Stimulated activated effector memory CD8-positive, alpha-beta T cell treated with anti-CD3 and anti-CD28 coated beads, Interleukin-12 subunit alpha, Interleukin-12 subunit beta, amount 100 ng/mL, for 72 hours (primary cell): Measurements from ENCODE around the gene MLXIP.
"Not testable (repeated sequence)": the region's sequence is repeated elsewhere in the genome, so short reads cannot be mapped to it uniquely, and the experiment has no call there.

Source experiments
- ATAC-seq: fragments of 150-1000 bp; cut with Tn5 transposase; 2 replicates; pipeline ENCODE4 v1.10.0; 2021
- DNase-seq, 2 donors: peaks; one replicate each; pipeline ENCODE4 v3.0.0; 2021 to 2022; ENCODE audit warnings: low spot score in 2 of 2
- H3K27ac Mint-ChIP-seq: one replicate; pipeline ENCODE4 v1.8.0; 2022; ENCODE audit warnings: mild to moderate bottlenecking, mixed read lengths
- H3K36me3 Mint-ChIP-seq: one replicate; pipeline ENCODE4 v1.8.0; 2022; ENCODE audit warnings: mild to moderate bottlenecking, mixed read lengths
- H3K4me1 Mint-ChIP-seq: one replicate; pipeline ENCODE4 v1.8.0; 2022; ENCODE audit warnings: mixed read lengths
- H3K4me3 Mint-ChIP-seq: one replicate; pipeline ENCODE4 v1.8.0; 2022; ENCODE audit warnings: mild to moderate bottlenecking, mixed read lengths
- H3K9me3 Mint-ChIP-seq: one replicate; pipeline ENCODE4 v1.8.0; 2022; ENCODE audit warnings: mixed read lengths

The MLXIP gene

DNA sequence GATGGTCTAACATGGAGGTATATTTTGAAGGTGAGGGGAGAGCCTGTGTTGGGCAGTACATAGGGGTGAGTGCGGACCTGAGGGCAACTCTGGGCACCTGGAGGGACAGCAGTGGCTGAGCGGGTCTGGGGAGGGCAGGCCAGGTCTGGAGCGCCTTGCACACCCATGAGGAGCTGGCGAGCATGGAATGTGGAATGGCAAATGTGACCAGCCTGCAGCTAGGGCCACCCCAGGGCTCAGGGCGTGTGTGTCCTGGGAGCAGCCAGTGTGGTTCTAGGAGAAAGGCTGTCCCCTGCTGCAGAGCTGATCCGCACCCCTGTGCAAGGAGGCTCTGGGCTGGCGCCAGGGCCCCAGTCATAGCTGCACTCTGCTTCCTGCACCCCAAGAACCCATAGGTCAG is 32.4 kb upstream of the MLXIP start:
- no peak for DNase-seq
- H3K27ac Mint-ChIP-seq = no peak overlapping the region
- no peak for ATAC-seq
- no peaks in the 10 kb centered on the region for H3K4me1 Mint-ChIP-seq
- H3K4me3 Mint-ChIP-seq = no peak overlapping the region
- H3K36me3 Mint-ChIP-seq = no peaks in the 10 kb centered on the region
- H3K9me3 Mint-ChIP-seq = no peaks in the 10 kb centered on the region

GRCh38 chr12:122048151-122048550 is 30.4 kb upstream of the MLXIP start:
- Mint-ChIP-seq H3K27ac (no peak overlapping the region), H3K36me3 (no peaks in the 10 kb centered on the region)
- DNase-seq = no peak

DNA sequence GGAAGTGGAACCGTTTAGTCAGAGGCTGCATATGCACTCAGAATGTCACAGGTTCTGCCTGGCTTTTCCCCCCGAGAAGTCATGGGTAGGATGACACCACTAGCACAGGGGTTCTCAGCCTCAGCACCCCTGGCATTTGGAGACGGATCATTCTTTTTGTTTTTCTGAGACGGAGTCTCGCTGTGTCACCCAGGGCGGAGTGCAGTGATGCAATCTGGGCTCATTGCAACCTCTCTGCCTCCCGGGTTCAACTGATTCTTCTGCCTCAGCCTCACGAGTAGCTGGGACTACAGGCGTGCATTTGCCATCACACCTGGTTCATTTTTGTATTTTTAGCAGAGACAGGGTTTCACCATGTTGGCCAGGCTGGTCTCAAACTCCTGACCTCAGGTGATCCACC is 28.7 kb upstream of the MLXIP start:
- no peak for DNase-seq
- H3K36me3 Mint-ChIP-seq = no peaks in the 10 kb centered on the region
- no peaks in the 10 kb centered on the region for H3K9me3 Mint-ChIP-seq
- no peak overlapping the region for H3K27ac Mint-ChIP-seq
- peaks cover 8% of the 10 kb centered on the region for H3K4me1 Mint-ChIP-seq
- no peak overlapping the region for H3K4me3 Mint-ChIP-seq
- ATAC-seq = no peak

More at GRCh38 chr12:122048151-122048550, 30.4 kb upstream of the MLXIP start:
- Mint-ChIP-seq H3K4me3 (no peak overlapping the region), H3K9me3 (no peaks in the 10 kb centered on the region), H3K4me1 (no peaks in the 10 kb centered on the region)
- no peak for ATAC-seq

- no peaks in the 10 kb centered on the region for H3K9me3 Mint-ChIP-seq
- no peak for ATAC-seq
- no peak overlapping the region for H3K27ac Mint-ChIP-seq
- DNase-seq = no peak
- no peaks in the 10 kb centered on the region for H3K36me3 Mint-ChIP-seq
- no peak overlapping the region for H3K4me3 Mint-ChIP-seq
- peaks cover 8% of the 10 kb centered on the region for H3K4me1 Mint-ChIP-seq
These were observed 27.9 kb upstream of the MLXIP start for GRCh38 chr12:122050706-122051105.

GRCh38 chr12:122051231-122051876 is 27.2 kb upstream of the MLXIP start:
- Mint-ChIP-seq H3K27ac (no peak overlapping the region), H3K4me3 (no peak overlapping the region), H3K9me3 (no peaks in the 10 kb centered on the region), H3K36me3 (no peaks in the 10 kb centered on the region), H3K4me1 (peaks cover 8% of the 10 kb centered on the region)
- DNase-seq = no peak
- ATAC-seq = no peak

DNA sequence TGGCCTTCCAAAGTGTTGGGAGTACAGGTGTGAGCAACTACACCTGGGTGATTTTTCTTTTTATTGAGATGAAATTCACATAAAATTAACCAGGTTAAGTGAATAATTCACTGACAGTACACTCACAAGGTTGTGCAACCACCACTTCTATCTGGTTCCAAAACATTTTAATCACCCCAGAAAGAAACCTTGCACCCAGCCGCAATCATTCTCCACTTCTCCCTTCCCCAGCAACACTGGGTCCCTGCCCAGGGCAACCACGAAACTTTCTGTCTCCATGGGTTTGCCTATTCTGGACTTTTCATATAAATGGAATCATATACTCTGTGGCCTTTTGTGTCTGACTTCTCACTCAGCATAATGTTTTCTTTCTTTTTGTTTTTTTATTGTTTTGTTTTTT is 26.3 kb upstream of the MLXIP start:
- no peaks in the 10 kb centered on the region for H3K9me3 Mint-ChIP-seq
- no peak overlapping the region for H3K27ac Mint-ChIP-seq
- DNase-seq (no peak), ATAC-seq (no peak)
- no peak overlapping the region for H3K4me3 Mint-ChIP-seq
- no peaks in the 10 kb centered on the region for H3K36me3 Mint-ChIP-seq
- H3K4me1 Mint-ChIP-seq = peaks cover 8% of the 10 kb centered on the region

GRCh38 chr12:122054842-122055520 is 23.6 kb upstream of the MLXIP start:
- DNase-seq = no peak
- Mint-ChIP-seq H3K36me3 (no peaks in the 10 kb centered on the region), H3K4me1 (peaks cover 8% of the 10 kb centered on the region)

GRCh38 chr12:122056406-122056805 is 22.1 kb upstream of the MLXIP start:
- not testable (repeated sequence) for H3K4me1 Mint-ChIP-seq, H3K27ac Mint-ChIP-seq, H3K9me3 Mint-ChIP-seq

More at GRCh38 chr12:122054842-122055520, 23.6 kb upstream of the MLXIP start:
- H3K27ac Mint-ChIP-seq = no peak overlapping the region
- H3K4me3 Mint-ChIP-seq = no peak overlapping the region
- H3K9me3 Mint-ChIP-seq = no peaks in the 10 kb centered on the region
- no peak for ATAC-seq

DNA sequence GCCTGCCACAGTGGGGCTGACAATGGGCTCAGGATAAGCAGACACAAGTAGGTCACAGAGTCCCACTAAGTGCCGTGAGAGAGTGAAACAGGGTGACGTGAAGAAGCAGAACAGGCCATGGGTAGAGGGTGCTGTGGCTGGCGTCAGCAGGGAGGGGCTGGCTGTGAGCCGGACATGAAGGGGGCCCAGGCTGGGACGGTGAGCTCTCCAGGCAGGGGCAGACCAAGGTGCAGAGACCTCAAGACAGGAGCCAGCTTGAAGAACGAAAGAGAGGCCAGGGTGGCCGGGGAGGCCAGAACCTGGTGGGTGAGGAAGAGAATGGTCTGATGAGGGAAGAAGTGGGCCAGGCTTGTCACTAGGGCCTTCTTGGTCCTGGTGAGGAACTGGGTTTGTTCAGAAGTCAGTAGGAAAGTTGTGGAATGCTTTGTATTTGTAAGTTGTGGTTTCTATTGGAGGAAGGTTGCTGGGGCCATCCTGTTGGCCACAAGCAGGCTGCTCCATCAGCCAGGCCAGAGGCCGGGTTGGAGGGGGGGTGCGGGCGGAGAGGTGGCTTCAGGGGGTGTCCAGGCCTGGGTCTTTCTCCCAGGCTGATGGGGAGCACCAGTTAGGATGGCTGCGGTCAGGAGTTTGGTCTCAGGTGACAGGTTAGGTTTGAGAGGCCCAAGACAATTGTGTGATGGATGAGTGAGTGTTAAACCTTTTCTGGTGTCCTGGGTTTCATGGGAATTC is 21.4 kb upstream of the MLXIP start:
- no peak overlapping the region for H3K4me3 Mint-ChIP-seq
- no peak for ATAC-seq
- H3K36me3 Mint-ChIP-seq = no peaks in the 10 kb centered on the region
- H3K27ac Mint-ChIP-seq = no peak overlapping the region
- peaks cover 8% of the 10 kb centered on the region for H3K4me1 Mint-ChIP-seq
- H3K9me3 Mint-ChIP-seq = no peaks in the 10 kb centered on the region
- no peak for DNase-seq

More at GRCh38 chr12:122056406-122056805, 22.1 kb upstream of the MLXIP start:
- ATAC-seq, H3K4me3 Mint-ChIP-seq, H3K36me3 Mint-ChIP-seq, DNase-seq: not testable (repeated sequence)

- peaks cover 8% of the 10 kb centered on the region for H3K4me1 Mint-ChIP-seq
- H3K27ac Mint-ChIP-seq = no peak overlapping the region
- H3K9me3 Mint-ChIP-seq = no peaks in the 10 kb centered on the region
- no peak for ATAC-seq
- no peaks in the 10 kb centered on the region for H3K36me3 Mint-ChIP-seq
- H3K4me3 Mint-ChIP-seq = no peak overlapping the region
- no peak for DNase-seq
These were observed 20.8 kb upstream of the MLXIP start for GRCh38 chr12:122057769-122058168.

DNA sequence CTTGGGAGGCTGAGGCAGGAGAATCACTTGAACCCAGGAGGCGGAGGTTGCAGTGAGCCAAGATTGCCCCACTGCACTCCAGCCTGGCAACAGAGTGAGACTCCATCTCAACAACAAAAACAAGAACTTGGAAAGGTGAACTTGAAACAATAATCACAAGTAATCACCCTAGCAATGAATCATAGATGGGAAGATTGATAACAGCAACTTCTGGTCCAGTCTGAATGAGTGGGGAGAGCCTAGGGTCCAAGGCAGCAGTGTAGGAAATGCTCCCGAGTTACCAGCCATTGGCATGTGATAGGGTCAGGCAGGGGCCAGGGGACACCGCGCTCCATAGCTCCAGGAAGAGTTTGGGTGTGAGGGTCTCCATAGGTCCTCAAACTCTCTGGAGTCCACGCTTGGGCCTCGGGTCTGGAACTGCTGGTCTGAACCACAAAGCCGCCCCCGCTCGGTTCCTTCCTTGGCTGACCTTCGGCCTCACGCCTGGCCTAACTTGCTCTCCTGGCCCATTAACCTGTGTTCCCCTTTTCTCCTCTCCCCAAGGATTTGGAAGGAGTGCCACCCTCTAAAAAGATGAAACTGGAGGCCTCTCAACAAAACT is 19.9 kb upstream of the MLXIP start:
- H3K36me3 Mint-ChIP-seq = no peaks in the 10 kb centered on the region

GRCh38 chr12:122059203-122059960 is 19.2 kb upstream of the MLXIP start:
- no peaks in the 10 kb centered on the region for H3K9me3 Mint-ChIP-seq
- DNase-seq (no peak), ATAC-seq (no peak)
- H3K27ac Mint-ChIP-seq = no peak overlapping the region
- no peaks in the 10 kb centered on the region for H3K36me3 Mint-ChIP-seq
- peaks cover 4% of the 10 kb centered on the region for H3K4me1 Mint-ChIP-seq
- H3K4me3 Mint-ChIP-seq = no peak overlapping the region

More for the DNA sequence above, 19.9 kb upstream of the MLXIP start:
- no peak for DNase-seq
- no peak overlapping the region for H3K27ac Mint-ChIP-seq
- no peak for ATAC-seq
- peaks cover 8% of the 10 kb centered on the region for H3K4me1 Mint-ChIP-seq
- H3K4me3 Mint-ChIP-seq = no peak overlapping the region
- H3K9me3 Mint-ChIP-seq = no peaks in the 10 kb centered on the region

DNA sequence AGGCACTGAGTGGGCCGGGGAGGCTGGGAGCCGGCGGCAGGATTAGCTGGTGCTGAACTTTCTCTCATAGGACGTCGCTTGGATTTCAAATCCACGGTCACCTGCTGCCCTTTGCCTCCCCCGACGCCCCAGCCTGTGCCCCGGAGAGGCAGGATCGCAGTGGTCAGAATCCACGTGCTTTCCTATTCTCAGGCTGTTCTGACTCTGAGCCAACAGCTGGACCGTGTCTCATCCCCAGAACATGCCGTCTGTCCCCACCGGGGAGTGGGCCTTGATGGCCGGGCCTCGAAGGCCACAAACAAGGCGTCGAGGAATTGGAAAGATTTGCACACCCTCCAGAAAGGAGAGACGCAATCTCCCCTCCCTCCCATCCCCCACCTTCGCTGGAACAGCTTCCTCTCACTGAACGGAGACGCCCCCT is 18.5 kb upstream of the MLXIP start:
- no peak for ATAC-seq

DNA sequence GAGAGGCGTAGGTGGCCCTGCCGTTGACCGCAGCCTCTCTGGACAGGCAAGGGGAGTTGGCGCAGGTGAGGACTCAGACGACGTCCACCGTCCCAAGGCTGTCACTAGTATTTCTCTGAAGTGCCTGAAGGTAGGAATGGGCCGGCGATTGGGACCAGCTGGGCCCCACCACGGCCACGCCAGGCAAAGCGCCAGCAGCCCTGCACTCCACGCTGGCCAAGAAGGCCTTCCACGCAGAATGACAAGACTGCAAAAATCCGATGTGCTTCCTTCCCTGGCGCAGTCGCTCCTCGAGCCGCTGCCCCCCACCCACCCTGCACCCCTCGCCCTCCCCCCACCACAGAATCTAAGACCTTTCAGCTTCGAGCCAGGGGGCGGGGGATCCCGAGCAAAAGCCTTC is 17.3 kb upstream of the MLXIP start:
- Mint-ChIP-seq H3K4me1 (no peaks in the 10 kb centered on the region), H3K36me3 (no peaks in the 10 kb centered on the region), H3K4me3 (no peak overlapping the region), H3K27ac (no peak overlapping the region), H3K9me3 (no peaks in the 10 kb centered on the region)
- DNase-seq (no peak), ATAC-seq (no peak)

More for the DNA sequence above, 18.5 kb upstream of the MLXIP start:
- no peak overlapping the region for H3K27ac Mint-ChIP-seq
- H3K4me3 Mint-ChIP-seq = no peak overlapping the region
- no peaks in the 10 kb centered on the region for H3K4me1 Mint-ChIP-seq
- H3K9me3 Mint-ChIP-seq = no peaks in the 10 kb centered on the region
- H3K36me3 Mint-ChIP-seq = no peaks in the 10 kb centered on the region
- no peak for DNase-seq
